Glomerular endothelial cell (primary cell): ENCODE results near the gene ITPR1. TPM values are rescaled to one million over a fixed set of nuclear protein-coding genes. Genes with fewer than 3 reads are reported as not detected.

Experiments
- DNase-seq: peaks from one replicate; pipeline ENCODE4 v3.0.0-alpha.2; 2011; ENCODE audit warnings: low read depth, low spot score; ENCODE audit errors: extremely low read depth
- total RNA-seq: library from RNA; depleted of rRNA; stranded (reverse); fragments of >200 nt; gene quantifications from 2 replicates; pipeline ENCODE4 v1.2.3, GENCODE V29; 2015

ITPR1 gene
- total RNA-seq, 1 donor from 2014 or later = 12.5 TPM

- DNase-seq = no peak
Observed at GRCh38 chr3:4711680-4711992, 218.5 kb downstream of the ITPR1 start.

GRCh38 chr3:4712109-4712508 lies 219.0 kb downstream of the ITPR1 start:
- no peak for DNase-seq

- DNase-seq = no peak
Observed at GRCh38 chr3:4714045-4714444, 220.9 kb downstream of the ITPR1 start.

GRCh38 chr3:4716266-4716665 lies 223.1 kb downstream of the ITPR1 start:
- DNase-seq = no peak

- no peak for DNase-seq
Observed at GRCh38 chr3:4716706-4717362, 223.7 kb downstream of the ITPR1 start.

GRCh38 chr3:4717363-4717740 lies 224.2 kb downstream of the ITPR1 start:
- DNase-seq = no peak

GRCh38 chr3:4718179-4718736 lies 225.1 kb downstream of the ITPR1 start:
- no peak for DNase-seq

GRCh38 chr3:4719046-4719501 lies 225.9 kb downstream of the ITPR1 start:
- no peak for DNase-seq

GRCh38 chr3:4720316-4721075 lies 227.3 kb downstream of the ITPR1 start:
- no peak for DNase-seq

GRCh38 chr3:4721511-4721911 lies 228.4 kb downstream of the ITPR1 start:
- DNase-seq = no peak

GRCh38 chr3:4722103-4722502 lies 229.0 kb downstream of the ITPR1 start:
- no peak for DNase-seq

GRCh38 chr3:4724051-4724629 lies 231.0 kb downstream of the ITPR1 start:
- no peak for DNase-seq

GRCh38 chr3:4726549-4726948 lies 233.4 kb downstream of the ITPR1 start:
- no peak for DNase-seq

GRCh38 chr3:4729061-4729973 lies 236.2 kb downstream of the ITPR1 start:
- no peak for DNase-seq

- no peak for DNase-seq
Observed at GRCh38 chr3:4730719-4731118, 237.6 kb downstream of the ITPR1 start.

- DNase-seq = no peak
Observed at GRCh38 chr3:4731543-4732111, 238.5 kb downstream of the ITPR1 start.

- no peak for DNase-seq
Observed at GRCh38 chr3:4732925-4733324, 239.8 kb downstream of the ITPR1 start.

GRCh38 chr3:4734454-4734853 lies 241.3 kb downstream of the ITPR1 start:
- DNase-seq = no peak

GRCh38 chr3:4735243-4735642 lies 242.1 kb downstream of the ITPR1 start:
- no peak for DNase-seq

- no peak for DNase-seq
Observed at GRCh38 chr3:4736284-4736861, 243.2 kb downstream of the ITPR1 start.
